Neural cell (in vitro differentiated cells): ENCODE results near the gene SPI1. TPM values are rescaled to one million over a fixed set of nuclear protein-coding genes. Genes with fewer than 3 reads are reported as not detected.

Source experiments
- H2AFZ ChIP-seq: fragments of 200-600, 300-800 bp; sonication (generic), shearing (Covaris generic); 2 replicates; pipeline ENCODE4 v1.6.0; 2014; ENCODE audit warnings: low read depth, mild to moderate bottlenecking, antibody characterized with exemption, low read length, moderate library complexity
- H3F3A ChIP-seq: fragments of 200-600 bp; shearing (Covaris generic); 2 replicates; pipeline ENCODE4 v1.6.1; 2016; ENCODE audit warnings: mild to moderate bottlenecking, moderate library complexity, mixed read lengths, antibody characterized with exemption, low read length; ENCODE audit not compliant: insufficient read depth, poor library complexity, severe bottlenecking
- H3K27ac ChIP-seq: fragments of 200-600, 300-800 bp; sonication (generic), shearing (Covaris generic); 2 replicates; pipeline ENCODE4 v1.5.1; 2014; ENCODE audit warnings: mild to moderate bottlenecking, low read length, moderate library complexity
- H3K27me3 ChIP-seq: fragments of 300-800, 200-600 bp; sonication (generic), shearing (Covaris generic); 2 replicates; pipeline ENCODE4 v1.6.0; 2014; ENCODE audit warnings: mild to moderate bottlenecking, low read depth, low read length, moderate library complexity; ENCODE audit not compliant: insufficient read depth
- H3K36me3 ChIP-seq: fragments of 300-800, 200-600 bp; sonication (generic), shearing (Covaris generic); 2 replicates; pipeline ENCODE4 v1.5.1; 2014; ENCODE audit warnings: mild to moderate bottlenecking, antibody characterized with exemption, low read length, moderate library complexity; ENCODE audit not compliant: insufficient read depth
- H3K4me2 ChIP-seq: fragments of 300-800, 200-600 bp; sonication (generic), shearing (Covaris generic); 2 replicates; pipeline ENCODE4 v1.6.0; 2014; ENCODE audit warnings: mild to moderate bottlenecking, low read length
- H3K4me3 ChIP-seq: fragments of 300-800, 200-600 bp; sonication (generic), shearing (Covaris generic); 2 replicates; pipeline ENCODE4 v1.5.1; 2014; ENCODE audit warnings: mild to moderate bottlenecking, low read length, moderate library complexity
- H3K79me2 ChIP-seq: fragments of 200-600 bp; shearing (Covaris generic); replicated peaks from 2 replicates; pipeline ENCODE4 v1.6.0; 2014; ENCODE audit warnings: mild to moderate bottlenecking, low read length, moderate library complexity; ENCODE audit not compliant: insufficient read depth
- H3K9ac ChIP-seq: fragments of 300-800, 200-600 bp; sonication (generic), shearing (Covaris generic); 2 replicates; pipeline ENCODE4 v1.6.1; 2016; ENCODE audit warnings: mild to moderate bottlenecking, low read length, mixed read lengths
- H3K9me2 ChIP-seq: fragments of 200-600 bp; shearing (Covaris generic); 2 replicates; pipeline ENCODE4 v1.6.1; 2016; ENCODE audit warnings: mild to moderate bottlenecking, low read length, mixed read lengths; ENCODE audit not compliant: insufficient read depth
- H3K9me3 ChIP-seq: fragments of 200-600, 300-800 bp; sonication (generic), shearing (Covaris generic); 2 replicates; pipeline ENCODE4 v1.6.1; 2016; ENCODE audit warnings: mild to moderate bottlenecking, mixed run types, low read length, moderate library complexity, mixed read lengths
- H4K20me1 ChIP-seq: fragments of 200-600 bp; shearing (Covaris generic); 2 replicates; pipeline ENCODE4 v1.6.1; 2016; ENCODE audit warnings: mild to moderate bottlenecking, mixed run types; ENCODE audit not compliant: insufficient read depth
- CTCF ChIP-seq: fragments of 450-650 bp; IDR thresholded peaks from 2 replicates; pipeline ENCODE4 v1.5.1; 2014; ENCODE audit warnings: antibody characterized with exemption, mild to moderate bottlenecking, moderate library complexity; ENCODE audit not compliant: poor library complexity, severe bottlenecking
- EP300 ChIP-seq: fragments of 450-650 bp; conservative IDR thresholded peaks from 2 replicates; pipeline ENCODE4 v1.6.1; 2014; ENCODE audit warnings: antibody characterized with exemption, mild to moderate bottlenecking, moderate library complexity; ENCODE audit not compliant: poor library complexity, severe bottlenecking
- EZH2 ChIP-seq: fragments of 200-600, 300-800 bp; shearing (Covaris generic), sonication (generic); IDR thresholded peaks from 2 replicates; pipeline ENCODE4 v1.6.1; 2014; ENCODE audit warnings: antibody characterized with exemption, low read length, borderline replicate concordance, mild to moderate bottlenecking; ENCODE audit not compliant: insufficient read depth, poor library complexity, severe bottlenecking
- MXI1 ChIP-seq: fragments of 450-650 bp; conservative IDR thresholded peaks from 2 replicates; pipeline ENCODE4 v1.6.1; 2014; ENCODE audit warnings: antibody characterized with exemption, mild to moderate bottlenecking; ENCODE audit not compliant: poor library complexity, severe bottlenecking
- POLR2AphosphoS5 ChIP-seq: IDR thresholded peaks from 2 replicates; pipeline ENCODE4 v1.6.1; 2012
- RAD21 ChIP-seq: fragments of 450-650 bp; conservative IDR thresholded peaks from 2 replicates; pipeline ENCODE4 v1.6.1; 2014; ENCODE audit warnings: antibody characterized with exemption, mild to moderate bottlenecking, moderate library complexity
- REST ChIP-seq: IDR thresholded peaks from 2 replicates; pipeline ENCODE4 v1.6.1; 2012; ENCODE audit warnings: borderline replicate concordance
- SMC3 ChIP-seq: fragments of 450-650 bp; conservative IDR thresholded peaks from 2 replicates; pipeline ENCODE4 v1.6.1; 2014; ENCODE audit warnings: antibody characterized with exemption, mild to moderate bottlenecking, moderate library complexity; ENCODE audit not compliant: poor library complexity
- TAF1 ChIP-seq: IDR thresholded peaks from 2 replicates; pipeline ENCODE4 v1.6.1; 2012; ENCODE audit warnings: low read depth
- polyA plus RNA-seq: library from polyadenylated mRNA; depleted of rRNA; stranded (reverse); fragments of >200 nt; gene quantifications from 2 replicates; pipeline ENCODE4 v1.2.3, GENCODE V29; 2014

Gene SPI1
- polyA plus RNA-seq, 1 donor from 2014 or later: not detected

GRCh38 chr11:47417712-47418111 is 39.4 kb upstream of the SPI1 start:
- Histone ChIP-seq H3K9me3 (no peaks in the 10 kb centered on the region), H3K4me2 (no peak overlapping the region), H3K36me3 (no peaks in the 10 kb centered on the region), H4K20me1 (no peaks in the 10 kb centered on the region), H3K27ac (no peak overlapping the region), H3K9me2 (no peaks in the 10 kb centered on the region), H3K9ac (no peak overlapping the region), H2AFZ (no peak overlapping the region), H3K79me2 (no peaks in the 10 kb centered on the region), H3K27me3 (no peaks in the 10 kb centered on the region), H3F3A (no peaks in the 10 kb centered on the region), H3K4me3 (no peak overlapping the region)
- TF ChIP-seq EZH2 (no peak), TAF1 (no peak), POLR2AphosphoS5 (no peak), REST (no peak), SMC3 (no peak), CTCF (no peak), EP300 (no peak), RAD21 (no peak), MXI1 (no peak)

- Histone ChIP-seq H3K36me3 (no peaks in the 10 kb centered on the region), H3K9ac (no peak overlapping the region), H2AFZ (no peak overlapping the region), H3K4me3 (no peak overlapping the region), H3K27me3 (no peaks in the 10 kb centered on the region), H3K79me2 (no peaks in the 10 kb centered on the region), H3F3A (no peaks in the 10 kb centered on the region), H3K9me3 (no peaks in the 10 kb centered on the region), H3K27ac (no peak overlapping the region), H3K9me2 (no peaks in the 10 kb centered on the region), H4K20me1 (no peaks in the 10 kb centered on the region), H3K4me2 (no peak overlapping the region)
- TF ChIP-seq EP300 (no peak), CTCF (no peak), RAD21 (no peak), POLR2AphosphoS5 (peak; percentile 2), EZH2 (no peak)
Measured at GRCh38 chr11:47415949-47416472, 37.7 kb upstream of the SPI1 start.
